Activated T-cell treated with anti-CD3 and anti-CD28 coated beads, Interleukin-2, amount 50 U/mL, for 24 hours (primary cell): ENCODE measurements around the gene PRLH.
"Not testable (repeated sequence)": the region's sequence is repeated elsewhere in the genome, so short reads cannot be mapped to it uniquely, and the experiment has no call there.

ENCODE experiments used
- DNase-seq: peaks from one replicate; pipeline ENCODE4 v3.0.0-alpha.2; 2020
- H3K27ac Mint-ChIP-seq: 2 replicates; pipeline ENCODE4 v1.8.0; 2020; ENCODE audit warnings: mild to moderate bottlenecking, mixed read lengths
- H3K27me3 Mint-ChIP-seq: 2 replicates; pipeline ENCODE4 v1.8.0; 2020; ENCODE audit warnings: mixed read lengths
- H3K36me3 Mint-ChIP-seq: 2 replicates; pipeline ENCODE4 v1.8.0; 2020; ENCODE audit warnings: low read depth, mixed read lengths
- H3K4me1 Mint-ChIP-seq: 2 replicates; pipeline ENCODE4 v1.8.0; 2020; ENCODE audit warnings: low read depth, mixed read lengths
- H3K4me3 Mint-ChIP-seq: 2 replicates; pipeline ENCODE4 v1.8.0; 2020; ENCODE audit warnings: mild to moderate bottlenecking, moderate library complexity, mixed read lengths
- H3K9me3 Mint-ChIP-seq: 2 replicates; pipeline ENCODE4 v1.8.0; 2020; ENCODE audit warnings: mixed read lengths

Gene PRLH

DNA sequence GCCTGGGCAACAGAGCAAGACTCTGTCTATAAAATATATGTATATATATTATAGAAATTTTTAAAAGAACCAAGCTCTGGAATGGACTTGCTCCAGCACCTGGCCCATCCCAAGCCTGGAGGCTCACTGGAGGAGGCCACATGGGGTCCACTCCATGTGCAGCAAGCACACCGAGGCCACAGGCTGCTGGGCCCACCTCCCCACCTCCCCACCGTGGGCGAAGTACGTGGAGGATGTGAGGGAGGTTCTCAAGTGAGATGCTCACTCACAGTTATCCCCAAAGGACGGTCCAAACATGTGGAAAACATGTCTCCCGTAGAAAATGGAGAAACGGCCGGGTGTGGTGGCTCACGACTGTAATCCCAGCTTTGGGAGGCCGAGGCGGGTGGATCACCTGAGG is 38.0 kb downstream of the PRLH start:
- no peak for DNase-seq
- Mint-ChIP-seq H3K27ac (no peak overlapping the region), H3K4me3 (no peak overlapping the region), H3K36me3 (no peaks in the 10 kb centered on the region), H3K9me3 (no peaks in the 10 kb centered on the region), H3K27me3 (no peaks in the 10 kb centered on the region), H3K4me1 (peaks cover 21% of the 10 kb centered on the region)

DNA sequence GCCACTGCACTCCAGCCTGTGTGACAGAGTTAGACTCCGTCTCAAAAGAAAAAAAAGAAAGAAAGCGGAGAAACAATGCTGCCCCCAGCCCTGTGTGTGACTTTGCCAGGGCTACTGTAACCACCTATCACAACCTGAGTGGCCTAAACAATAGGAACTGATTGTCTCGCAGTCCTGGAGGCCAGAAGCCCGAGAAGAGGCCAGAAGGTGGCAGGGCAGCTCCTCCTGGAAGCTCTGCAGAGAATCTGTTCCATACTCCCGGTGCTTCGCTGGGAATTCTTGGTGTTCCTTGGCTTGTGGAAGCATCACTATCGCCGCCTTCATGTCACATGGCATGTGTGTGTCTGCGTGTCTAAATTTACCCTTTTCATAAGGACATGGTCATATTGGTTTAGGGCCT is 38.6 kb downstream of the PRLH start:
- Mint-ChIP-seq H3K4me1 (peaks cover 21% of the 10 kb centered on the region), H3K27me3 (no peaks in the 10 kb centered on the region), H3K9me3 (no peaks in the 10 kb centered on the region), H3K36me3 (no peaks in the 10 kb centered on the region), H3K27ac (no peak overlapping the region), H3K4me3 (no peak overlapping the region)
- no peak for DNase-seq

DNA sequence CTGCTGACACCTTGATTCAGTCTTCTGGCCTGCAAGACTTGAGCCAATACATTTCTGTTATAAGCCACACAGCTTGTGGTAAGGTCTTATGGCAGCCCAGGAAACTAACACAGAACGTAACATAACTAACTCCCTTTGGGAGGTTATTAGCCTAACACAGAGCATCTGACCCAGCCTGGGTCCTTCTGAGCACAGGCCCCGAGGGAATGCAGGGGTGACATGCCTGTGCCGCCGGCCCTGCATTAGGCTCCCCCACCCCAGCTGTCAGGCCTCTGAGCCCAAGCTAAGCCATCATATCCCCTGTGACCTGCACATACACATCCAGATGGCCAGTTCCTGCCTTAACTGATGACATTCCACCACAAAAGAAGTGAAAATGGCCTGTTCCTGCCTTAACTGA is 40.1 kb downstream of the PRLH start:
- not testable (repeated sequence) for H3K36me3 Mint-ChIP-seq, H3K4me3 Mint-ChIP-seq, DNase-seq, H3K27me3 Mint-ChIP-seq, H3K27ac Mint-ChIP-seq, H3K9me3 Mint-ChIP-seq
- H3K4me1 Mint-ChIP-seq = peaks cover 21% of the 10 kb centered on the region

DNA sequence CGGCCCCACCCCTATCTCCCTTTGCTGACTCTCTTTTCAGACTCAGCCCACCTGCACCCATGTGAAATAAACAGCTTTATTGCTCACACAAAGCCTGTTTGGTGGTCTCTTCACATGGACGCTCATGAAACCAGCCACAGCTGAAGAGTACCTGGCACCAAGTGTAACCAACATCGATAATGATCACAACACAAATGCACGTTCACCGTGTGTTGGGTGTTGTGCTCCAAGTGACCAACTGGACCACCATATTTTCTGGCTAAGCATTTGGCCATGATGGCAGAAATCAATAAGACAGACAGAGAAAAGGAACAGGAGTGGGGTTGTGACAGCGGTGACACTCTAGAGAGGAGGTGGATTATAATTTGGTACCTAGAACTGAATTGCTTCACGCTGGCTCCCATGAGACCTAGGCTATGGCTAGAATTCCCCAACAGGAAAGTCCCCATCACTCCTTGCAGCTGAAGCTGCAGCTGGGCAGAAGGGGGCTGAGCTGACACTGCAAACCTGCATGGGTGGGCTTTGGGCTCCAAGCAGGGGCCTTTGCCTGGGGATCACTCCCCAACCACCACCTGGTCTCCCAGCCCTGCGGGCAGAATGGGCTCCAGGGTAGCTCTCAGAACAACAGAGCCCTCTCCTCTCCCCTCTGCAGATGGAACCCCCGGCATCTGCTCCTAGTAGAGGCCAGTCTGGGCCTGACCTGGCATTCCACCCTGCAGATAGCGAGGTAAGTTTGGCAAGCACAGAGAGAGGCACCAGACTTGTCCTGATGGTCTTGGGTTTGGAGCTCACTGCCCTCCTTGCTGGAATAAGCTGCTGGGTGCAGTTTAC is 46.4 kb downstream of the PRLH start:
- H3K4me3 Mint-ChIP-seq = no peak overlapping the region
- H3K4me1 Mint-ChIP-seq = peaks cover 22% of the 10 kb centered on the region
- no peak for DNase-seq
- H3K27ac Mint-ChIP-seq = no peak overlapping the region
- H3K9me3 Mint-ChIP-seq = no peaks in the 10 kb centered on the region
- no peaks in the 10 kb centered on the region for H3K36me3 Mint-ChIP-seq
- H3K27me3 Mint-ChIP-seq = no peaks in the 10 kb centered on the region

DNA sequence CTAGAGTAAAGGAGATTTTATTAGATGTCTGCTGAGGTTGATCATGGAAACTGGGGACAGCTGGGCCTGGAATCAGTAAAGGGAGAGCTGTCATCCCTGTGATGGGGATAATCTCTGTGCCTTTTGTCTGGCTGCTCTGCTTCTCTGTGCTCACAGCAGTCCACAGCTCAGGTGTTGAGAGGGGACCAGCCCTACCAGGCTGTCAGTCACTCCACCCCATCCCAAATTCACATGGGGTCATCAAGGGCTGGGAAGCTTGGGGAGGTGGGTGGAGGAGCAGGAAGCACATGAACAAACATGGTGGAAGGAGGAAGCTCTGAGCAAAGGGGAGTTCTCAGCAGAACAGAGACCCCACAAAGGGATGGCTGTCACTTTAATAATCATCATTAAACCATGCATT is 47.3 kb downstream of the PRLH start:
- H3K27me3 Mint-ChIP-seq = no peaks in the 10 kb centered on the region
- no peak overlapping the region for H3K27ac Mint-ChIP-seq
- no peaks in the 10 kb centered on the region for H3K36me3 Mint-ChIP-seq
- H3K4me3 Mint-ChIP-seq = no peak overlapping the region
- no peak for DNase-seq
- no peaks in the 10 kb centered on the region for H3K9me3 Mint-ChIP-seq
- H3K4me1 Mint-ChIP-seq = peaks cover 31% of the 10 kb centered on the region

DNA sequence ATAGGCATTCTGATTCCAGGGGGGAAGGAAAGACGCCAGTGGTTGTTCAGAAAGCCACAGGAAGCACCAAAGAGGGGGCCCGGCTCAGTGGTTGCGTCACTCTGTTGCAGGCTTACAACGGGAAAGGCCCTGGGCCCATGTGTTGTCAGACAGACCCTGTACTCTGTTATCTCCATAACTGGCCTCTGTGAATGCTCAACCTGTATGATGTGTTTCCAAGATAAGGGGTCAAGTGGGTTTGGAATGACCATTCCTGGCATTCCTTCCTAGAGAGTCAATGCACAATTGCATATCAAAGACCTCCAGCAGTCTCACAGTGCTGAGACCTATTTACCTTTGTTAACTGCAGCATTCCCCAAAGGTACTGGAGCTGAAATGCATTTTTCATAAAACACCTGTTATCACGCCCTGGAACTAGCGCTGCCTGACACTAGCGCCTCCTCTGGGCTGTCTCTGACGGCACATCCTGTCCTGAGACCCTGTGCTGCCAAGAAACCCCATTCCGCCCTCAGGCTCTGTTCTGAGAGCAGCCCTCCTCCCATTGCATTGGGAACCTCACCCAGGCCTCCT is 47.9 kb downstream of the PRLH start:
- Mint-ChIP-seq H3K27ac (no peak overlapping the region), H3K36me3 (no peaks in the 10 kb centered on the region), H3K9me3 (no peaks in the 10 kb centered on the region), H3K4me1 (peaks cover 31% of the 10 kb centered on the region), H3K27me3 (no peaks in the 10 kb centered on the region), H3K4me3 (no peak overlapping the region)
- no peak for DNase-seq

DNA sequence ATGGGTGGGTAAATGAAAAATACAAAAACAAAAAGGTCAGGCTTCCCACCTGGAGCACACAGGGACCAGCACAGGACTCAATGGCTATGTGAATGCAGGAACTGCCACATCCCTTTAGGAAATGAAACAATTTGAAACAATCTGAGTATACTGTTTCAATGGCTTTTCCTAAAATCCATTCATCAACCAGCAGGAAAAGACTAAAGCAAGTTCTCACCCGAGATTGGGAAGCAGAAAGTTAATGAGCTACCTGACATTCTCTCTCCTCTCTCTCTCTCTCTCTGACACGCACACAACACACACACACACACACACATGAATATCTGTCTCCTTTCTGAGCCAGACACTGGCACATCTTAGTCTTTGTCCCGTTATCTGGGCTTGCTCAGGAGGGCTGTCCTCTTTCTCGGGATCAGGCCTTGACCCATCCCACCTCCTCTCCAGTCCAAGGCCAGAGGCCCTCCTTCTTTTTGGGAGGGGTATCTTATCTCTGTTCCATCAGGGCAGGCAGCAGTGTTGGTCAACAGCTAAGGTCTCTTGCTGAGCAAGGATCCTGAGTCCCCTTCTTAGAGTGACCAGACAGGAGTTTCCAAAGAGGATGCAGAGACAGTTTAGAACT is 49.4 kb downstream of the PRLH start:
- H3K27me3 Mint-ChIP-seq = no peaks in the 10 kb centered on the region

DNA sequence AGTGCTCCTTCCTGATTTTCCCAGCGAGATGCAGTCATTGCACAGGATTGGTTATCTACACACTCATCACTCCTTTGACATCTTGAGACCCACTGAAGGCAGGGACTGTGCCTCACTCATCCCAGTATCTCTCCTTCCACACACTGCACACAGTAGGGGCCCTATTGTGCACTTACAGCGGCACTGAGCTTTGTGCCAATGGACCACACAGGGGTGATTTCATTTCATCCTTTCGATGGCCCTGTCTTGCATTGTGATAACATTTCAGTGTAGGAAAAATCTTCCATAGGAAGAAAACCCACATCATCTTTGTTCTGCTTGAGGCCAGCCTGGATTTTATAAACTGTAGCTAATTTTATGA is 50.0 kb downstream of the PRLH start:
- Mint-ChIP-seq H3K36me3 (no peaks in the 10 kb centered on the region), H3K4me3 (no peak overlapping the region), H3K4me1 (peaks cover 31% of the 10 kb centered on the region), H3K9me3 (no peaks in the 10 kb centered on the region), H3K27ac (no peak overlapping the region), H3K27me3 (no peaks in the 10 kb centered on the region)
- no peak for DNase-seq

More for the DNA sequence above, 49.4 kb downstream of the PRLH start:
- no peak for DNase-seq
- peaks cover 31% of the 10 kb centered on the region for H3K4me1 Mint-ChIP-seq
- no peak overlapping the region for H3K27ac Mint-ChIP-seq
- no peaks in the 10 kb centered on the region for H3K36me3 Mint-ChIP-seq
- no peaks in the 10 kb centered on the region for H3K9me3 Mint-ChIP-seq
- no peak overlapping the region for H3K4me3 Mint-ChIP-seq
